Suprapubic skin (tissue), 4 donors: Measurements from ENCODE around the gene KRAS.

ENCODE experiments used
- CTCF ChIP-seq, 2 donors: fragments of 200-600 bp in 1 of 2; fragments of 450-650 bp in 1 of 2; sonication (generic) in 1 of 2; IDR thresholded peaks; one replicate each; pipeline ENCODE4 v1.5.1; 2016 to 2019; ENCODE audit warnings: antibody characterized with exemption in 2 of 2, mild to moderate bottlenecking in 1 of 2, moderate library complexity in 1 of 2
- EP300 ChIP-seq: sonication (generic); formaldehyde crosslinking; IDR thresholded peaks from one replicate; pipeline ENCODE4 v1.6.1; 2017; ENCODE audit warnings: antibody characterized with exemption
- POLR2A ChIP-seq, 2 donors: fragments of 450-650 bp; IDR thresholded peaks; one replicate each; pipeline ENCODE4 v1.6.1; 2017; ENCODE audit warnings: antibody characterized with exemption in 2 of 2, mild to moderate bottlenecking in 2 of 2, moderate library complexity in 2 of 2
- POLR2AphosphoS5 ChIP-seq, 3 donors: sonication (generic); formaldehyde crosslinking; IDR thresholded peaks; one replicate each; pipeline ENCODE4 v1.6.1; 2017; ENCODE audit warnings: antibody characterized with exemption in 3 of 3

- no peak for TF ChIP-seq CTCF (IDR thresholded peaks at IDR 0.05)
- no peak for TF ChIP-seq POLR2A (IDR thresholded peaks at IDR 0.05)
- TF ChIP-seq POLR2AphosphoS5 (IDR thresholded peaks at IDR 0.05), result no peak
- TF ChIP-seq EP300, result no peak
Measured at GRCh38 chr12:25286837-25287236, 36.1 kb upstream of the KRAS start.
